Activated CD8-positive, alpha-beta T cell treated with anti-CD3 and anti-CD28 coated beads for 36 hours (primary cell): Measurements from ENCODE around the gene CERKL. TPM values are rescaled to one million over a fixed set of nuclear protein-coding genes. Genes with fewer than 3 reads are reported as not detected.

ENCODE experiments used
- ATAC-seq: fragments of 200-7000 bp; cut with Tn5 transposase; one replicate; pipeline ENCODE4 v1.10.0; 2021; ENCODE audit warnings: mild to moderate bottlenecking, moderate library complexity
- CTCF ChIA-PET: fragments of 350-600 bp; sonication (Branson Sonifier 250); formaldehyde crosslinking; loops from one replicate; lab custom pipeline; 2021; ENCODE audit warnings: antibody characterized with exemption; lab: Charles Lee
- POLR2A ChIA-PET: fragments of 350-600 bp; sonication (Branson Sonifier 250); formaldehyde crosslinking; loops from one replicate; lab custom pipeline; 2021; ENCODE audit warnings: antibody characterized with exemption; lab: Charles Lee
- DNase-seq: peaks from one replicate; pipeline ENCODE4 v3.0.0-alpha.2; 2020
- H3K27ac Mint-ChIP-seq: one replicate; pipeline ENCODE4 v1.8.0; 2021; ENCODE audit warnings: mild to moderate bottlenecking, mixed read lengths
- H3K27me3 Mint-ChIP-seq: one replicate; pipeline ENCODE4 v1.8.0; 2021; ENCODE audit warnings: mixed read lengths
- H3K36me3 Mint-ChIP-seq: one replicate; pipeline ENCODE4 v1.8.0; 2021; ENCODE audit warnings: low read depth, mixed read lengths
- H3K4me1 Mint-ChIP-seq: one replicate; pipeline ENCODE4 v1.8.0; 2021; ENCODE audit warnings: low read depth, mixed read lengths
- H3K4me3 Mint-ChIP-seq: one replicate; pipeline ENCODE4 v1.8.0; 2021; ENCODE audit warnings: mild to moderate bottlenecking, moderate library complexity, mixed read lengths
- H3K9me3 Mint-ChIP-seq: one replicate; pipeline ENCODE4 v1.8.0; 2021; ENCODE audit warnings: mixed read lengths
- intact Hi-C: fragments of 100-400 bp; cut with micrococcal nuclease; formaldehyde crosslinking; loops from one replicate; pipeline ENCODE4 v1.10.0; 2022
- total RNA-seq, 2 experiments: library from RNA; stranded (reverse); gene quantifications; one replicate each; pipeline ENCODE4 v1.2.3, GENCODE V29; 2021
- TF ChIP-seq, protein P1 (sequence below): fragments of 200-600 bp; IDR thresholded peaks from one replicate; pipeline ENCODE4 v1.8.0; 2022; ENCODE audit warnings: antibody characterized with exemption, mild to moderate bottlenecking

Gene CERKL
- total RNA-seq, 2 experiments from 2014 or later, result 0.11 to 0.20 TPM

DNA sequence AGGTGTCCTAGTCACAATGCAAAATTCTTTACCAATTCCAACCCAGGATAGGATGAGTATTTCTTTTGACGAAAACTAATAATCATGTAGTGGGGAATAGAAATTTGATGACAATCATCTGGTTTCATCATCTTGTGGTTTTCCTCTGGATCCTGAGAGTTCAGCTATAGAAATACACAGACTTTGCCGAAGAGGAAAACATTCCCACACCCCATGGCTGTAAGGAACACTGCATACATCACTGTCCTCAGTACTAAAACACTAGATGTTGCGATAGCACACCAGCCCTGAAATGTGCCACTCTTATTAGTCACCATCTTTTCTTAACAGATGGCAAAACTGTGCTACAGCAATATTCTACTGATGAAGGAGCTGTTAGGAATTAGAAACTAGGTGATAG, 29.4 kb downstream of the CERKL start:
- intact Hi-C loops, result no loop called here
- Mint-ChIP-seq H3K4me3 (no peak overlapping the region), H3K36me3 (no peaks in the 10 kb centered on the region), H3K9me3 (no peaks in the 10 kb centered on the region), H3K4me1 (no peaks in the 10 kb centered on the region), H3K27me3 (peaks cover 8% of the 10 kb centered on the region), H3K27ac (no peak overlapping the region)
- TF ChIP-seq, protein P1, sequence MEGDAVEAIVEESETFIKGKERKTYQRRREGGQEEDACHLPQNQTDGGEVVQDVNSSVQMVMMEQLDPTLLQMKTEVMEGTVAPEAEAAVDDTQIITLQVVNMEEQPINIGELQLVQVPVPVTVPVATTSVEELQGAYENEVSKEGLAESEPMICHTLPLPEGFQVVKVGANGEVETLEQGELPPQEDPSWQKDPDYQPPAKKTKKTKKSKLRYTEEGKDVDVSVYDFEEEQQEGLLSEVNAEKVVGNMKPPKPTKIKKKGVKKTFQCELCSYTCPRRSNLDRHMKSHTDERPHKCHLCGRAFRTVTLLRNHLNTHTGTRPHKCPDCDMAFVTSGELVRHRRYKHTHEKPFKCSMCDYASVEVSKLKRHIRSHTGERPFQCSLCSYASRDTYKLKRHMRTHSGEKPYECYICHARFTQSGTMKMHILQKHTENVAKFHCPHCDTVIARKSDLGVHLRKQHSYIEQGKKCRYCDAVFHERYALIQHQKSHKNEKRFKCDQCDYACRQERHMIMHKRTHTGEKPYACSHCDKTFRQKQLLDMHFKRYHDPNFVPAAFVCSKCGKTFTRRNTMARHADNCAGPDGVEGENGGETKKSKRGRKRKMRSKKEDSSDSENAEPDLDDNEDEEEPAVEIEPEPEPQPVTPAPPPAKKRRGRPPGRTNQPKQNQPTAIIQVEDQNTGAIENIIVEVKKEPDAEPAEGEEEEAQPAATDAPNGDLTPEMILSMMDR, result no peak
- DNase-seq (no peak), ATAC-seq (no peak)
- ChIA-PET POLR2A (no interaction called here), CTCF (interaction anchor here (0.9 kb wide), 1 partner anchor 88 kb away, joined by 4 read pairs; no protein-coding TSS in a partner anchor)

DNA sequence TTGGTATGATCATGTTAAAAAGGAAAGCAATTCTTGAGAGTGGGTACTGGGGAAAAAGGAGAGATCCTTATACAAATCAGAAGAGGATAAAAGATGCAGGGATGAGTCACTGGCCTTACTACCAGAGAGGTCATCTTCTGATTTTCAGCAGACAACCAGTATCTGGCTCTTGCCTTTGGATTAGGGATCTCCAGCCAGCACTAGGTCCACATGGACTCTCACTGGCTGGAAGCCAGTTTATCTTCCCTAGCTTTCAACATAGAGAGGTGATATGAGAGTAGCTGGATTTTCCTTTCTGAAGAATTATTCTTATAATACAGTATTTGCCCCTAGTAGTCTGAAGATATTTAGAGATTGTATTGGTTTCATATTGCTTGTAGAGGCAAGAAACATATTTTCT, 30.2 kb downstream of the CERKL start:
- H3K27ac Mint-ChIP-seq, result no peak overlapping the region
- no peaks in the 10 kb centered on the region for H3K36me3 Mint-ChIP-seq
- POLR2A ChIA-PET, result no interaction called here
- H3K4me1 Mint-ChIP-seq, result no peaks in the 10 kb centered on the region
- DNase-seq (no peak), ATAC-seq (no peak)
- intact Hi-C loops, result no loop called here
- peaks cover 8% of the 10 kb centered on the region for H3K27me3 Mint-ChIP-seq
- no peak overlapping the region for H3K4me3 Mint-ChIP-seq
- CTCF ChIA-PET, result no interaction called here
- no peaks in the 10 kb centered on the region for H3K9me3 Mint-ChIP-seq
- TF ChIP-seq, protein P1, result no peak

DNA sequence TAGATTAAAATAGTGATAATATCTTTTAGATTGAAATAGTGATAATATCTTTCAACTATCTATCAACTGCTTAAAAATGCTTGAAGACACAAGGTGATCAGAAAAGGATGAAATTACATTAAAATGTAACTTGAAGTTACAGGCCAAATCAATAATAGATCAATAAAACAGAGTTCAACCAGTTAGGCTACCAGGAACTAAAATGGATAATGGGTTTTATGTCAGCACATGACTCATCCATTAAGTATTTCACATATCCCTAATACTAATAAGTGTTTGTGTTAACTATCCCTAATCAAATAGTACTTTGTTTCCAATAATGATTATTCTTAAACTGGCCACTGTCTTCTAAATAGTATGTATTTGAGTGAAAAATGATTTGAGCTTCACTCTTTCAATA, 33.7 kb downstream of the CERKL start:
- Mint-ChIP-seq H3K4me3 (no peak overlapping the region), H3K4me1 (no peaks in the 10 kb centered on the region), H3K27ac (no peak overlapping the region), H3K9me3 (no peaks in the 10 kb centered on the region), H3K36me3 (no peaks in the 10 kb centered on the region), H3K27me3 (peaks cover 8% of the 10 kb centered on the region)
- CTCF ChIA-PET, result interaction anchor here (0.7 kb wide), 1 partner anchor 68 kb away, joined by 3 read pairs; no protein-coding TSS in a partner anchor
- TF ChIP-seq, protein P1, result no peak
- intact Hi-C loops, result no loop called here
- POLR2A ChIA-PET, result no interaction called here
- DNase-seq (no peak), ATAC-seq (no peak)

DNA sequence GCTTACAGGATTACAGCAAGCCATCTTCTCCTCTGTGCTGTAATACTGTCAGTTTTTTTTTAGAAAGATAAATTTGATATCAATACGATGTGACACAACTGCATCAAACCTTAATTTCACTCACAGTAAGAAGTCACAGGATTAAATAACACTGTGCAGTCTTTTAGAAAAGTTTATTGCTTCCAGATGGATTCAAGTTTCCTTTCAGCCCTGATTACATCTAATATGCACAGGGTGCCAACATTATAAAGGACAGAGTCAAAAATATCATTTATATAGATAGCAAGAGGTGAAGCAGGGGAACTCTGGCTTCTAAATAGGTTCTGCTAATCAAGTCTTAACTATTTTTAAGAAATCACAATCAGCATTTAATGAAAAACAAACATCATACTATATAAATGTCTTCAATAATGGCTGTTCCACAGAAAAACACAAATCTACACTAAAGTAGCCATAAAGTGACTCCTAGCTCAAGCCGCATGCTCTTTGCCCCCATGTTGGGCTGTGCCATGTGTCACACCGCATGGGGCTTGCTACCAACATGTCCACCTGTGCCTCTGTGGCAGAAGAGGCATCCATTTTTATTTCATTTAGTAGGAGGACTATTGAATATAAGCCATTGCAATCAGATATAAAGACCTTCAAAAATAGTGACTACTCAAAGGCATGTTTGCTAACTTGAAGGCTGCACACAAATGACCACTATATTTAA, 35.0 kb downstream of the CERKL start:
- H3K27me3 Mint-ChIP-seq, result peaks cover 5% of the 10 kb centered on the region
- H3K9me3 Mint-ChIP-seq, result no peaks in the 10 kb centered on the region

DNA sequence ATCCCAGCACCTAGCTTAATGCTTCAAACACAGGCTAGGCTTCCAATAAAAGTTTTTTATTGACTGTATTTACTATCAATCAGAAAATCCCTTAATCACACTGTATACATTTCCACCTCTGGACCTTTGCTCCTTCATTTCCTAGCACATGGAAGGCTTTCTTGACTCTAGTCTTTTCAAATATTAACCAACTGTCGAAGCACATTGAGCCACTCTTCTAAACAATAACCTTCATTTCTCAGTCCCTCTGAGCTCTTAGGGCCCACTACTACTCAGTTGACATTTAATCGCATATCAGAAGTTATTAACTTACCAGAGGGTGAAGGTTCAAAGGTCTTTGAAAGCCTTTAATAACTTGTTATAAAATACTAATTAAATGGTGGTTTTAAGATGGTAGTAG, 37.4 kb downstream of the CERKL start:
- intact Hi-C loops, result no loop called here
- no peaks in the 10 kb centered on the region for H3K4me1 Mint-ChIP-seq
- no peak overlapping the region for H3K27ac Mint-ChIP-seq
- ChIA-PET CTCF (no interaction called here), POLR2A (no interaction called here)
- H3K9me3 Mint-ChIP-seq, result no peaks in the 10 kb centered on the region
- DNase-seq, result no peak
- peaks cover 4% of the 10 kb centered on the region for H3K27me3 Mint-ChIP-seq
- TF ChIP-seq, protein P1, result no peak
- no peaks in the 10 kb centered on the region for H3K36me3 Mint-ChIP-seq
- ATAC-seq, result no peak
- no peak overlapping the region for H3K4me3 Mint-ChIP-seq

More for the DNA sequence above, 35.0 kb downstream of the CERKL start:
- ChIA-PET CTCF (interaction anchor here (1.3 kb wide), 1 partner anchor 93 kb away, joined by 3 read pairs; no protein-coding TSS in a partner anchor), POLR2A (no interaction called here)
- Mint-ChIP-seq H3K27ac (no peak overlapping the region), H3K4me1 (no peaks in the 10 kb centered on the region), H3K36me3 (no peaks in the 10 kb centered on the region), H3K4me3 (no peak overlapping the region)
- ATAC-seq, result no peak
- TF ChIP-seq, protein P1, result no peak
- intact Hi-C loops, result no loop called here
- DNase-seq, result no peak
